Muscle of arm (tissue), 12 donors: ENCODE data around the gene RNF39. TPM values are rescaled to one million over a fixed set of nuclear protein-coding genes. Genes with fewer than 3 reads are reported as not detected.

ENCODE experiments used
- polyA plus RNA-seq, 12 donors: library from polyadenylated mRNA; unstranded; fragments of 120-200 nt; gene quantifications; one replicate each; pipeline ENCODE4 v1.2.1, GENCODE V29; 2013; ENCODE audit not compliant: insufficient read length in 12 of 12

RNF39 gene
- polyA plus RNA-seq, 12 donors, result 0.29 to 5.0 (median 0.63) TPM; not detected in 2

Other genes starting within 250 kb of the RNF39 start
- gene HLA-G, start 247.9 kb downstream of the RNF39 start, polyA plus RNA-seq, result 10 to 100 TPM in 1 of 12 donors, 1 to 10 TPM in 8, under 1 TPM in 1, not detected in 2; 0.63 to 10.2 (median 5.4) TPM
- 100 to 1,000 TPM in 6 of 12 donors, 10 to 100 TPM in 5, not detected in 1; 45.1 to 155 (median 101) TPM for gene HLA-A, start 133.2 kb downstream of the RNF39 start, polyA plus RNA-seq
- 10 to 100 TPM in 11 of 12 donors, not detected in 1; 17.4 to 30.2 (median 21.6) TPM for gene POLR1H, start 14.5 kb downstream of the RNF39 start, polyA plus RNA-seq
- gene PPP1R11, start 8.6 kb downstream of the RNF39 start, polyA plus RNA-seq, result 10 to 100 TPM in 11 of 12 donors, not detected in 1; 30.6 to 69.3 (median 37.6) TPM
- gene TRIM31, start 37.3 kb upstream of the RNF39 start, polyA plus RNA-seq, result under 1 TPM in 2 of 12 donors, not detected in 10; 0.23 to 0.48 TPM
- under 1 TPM in 1 of 12 donors, not detected in 11; 0.13 TPM for gene TRIM40, start 60.4 kb upstream of the RNF39 start, polyA plus RNA-seq
- gene TRIM10, start 85.4 kb upstream of the RNF39 start, polyA plus RNA-seq, result 1 to 10 TPM in 1 of 12 donors, under 1 TPM in 9, not detected in 2; 0.15 to 1.9 (median 0.45) TPM
- not detected for gene TRIM15, start 87.8 kb upstream of the RNF39 start, polyA plus RNA-seq
- gene TRIM26, start 137.6 kb upstream of the RNF39 start, polyA plus RNA-seq, result 10 to 100 TPM in 11 of 12 donors, not detected in 1; 12.6 to 33.8 (median 15.0) TPM